ENCODE data around the gene HES2. TPM values are rescaled to one million over a fixed set of nuclear protein-coding genes. Genes with fewer than 3 reads are reported as not detected.

HES2 gene
- total and polyA plus RNA-seq, 2 of the 4 experiments (the other 2 are of a cell fraction): not detected

DNA sequence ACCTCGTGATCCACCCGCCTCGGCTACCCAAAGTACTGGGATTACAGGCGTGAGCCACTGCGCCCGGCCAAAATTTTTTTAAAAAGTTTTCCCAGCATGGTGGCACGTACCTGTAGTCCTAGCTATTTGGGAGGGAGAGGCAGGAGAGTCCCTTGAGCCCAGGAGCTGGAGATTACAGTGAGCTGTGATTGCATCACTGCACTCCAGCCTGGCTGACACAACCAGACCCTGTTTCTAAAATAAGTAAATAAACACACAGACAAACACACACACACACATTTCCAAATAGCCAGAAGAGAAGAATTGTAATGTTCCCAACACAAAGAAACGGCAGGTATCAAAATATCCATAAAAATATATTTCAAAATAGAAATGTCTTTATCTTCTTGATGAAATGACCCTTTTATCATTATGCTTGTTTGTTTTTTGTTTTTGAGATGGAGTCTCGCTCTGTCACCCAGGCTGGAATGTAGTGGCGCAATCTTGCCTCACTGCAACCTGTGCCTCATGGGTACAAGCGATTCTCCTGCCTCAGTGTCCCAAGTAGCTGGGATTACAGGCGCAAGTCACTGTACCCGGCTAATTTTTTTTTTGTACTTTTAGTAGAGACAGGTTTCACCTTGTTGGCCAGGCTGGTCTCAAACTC is 9.3 kb downstream of the HES2 start:
- ChIA-PET POLR2A (ENCODE audit: unreplicated experiment) (no interaction called here), CTCF (interaction anchor here (0.8 kb wide), 1 partner anchor 27 kb away, joined by 4 read pairs; no protein-coding TSS in a partner anchor)
- dilution Hi-C loops (cut with HindIII; ENCODE audit: low sequenced_read_pairs, unreplicated experiment): no loop called here
- no peaks in the 10 kb centered on the region for H3K9me3 ChIP-seq (ENCODE audit: control insufficient read depth, insufficient read depth, low read length)
- ATAC-seq (ENCODE audit: low read depth): no peak
- WGBS, 2 experiments (ENCODE audit: extremely low coverage in 2 of 2, insufficient read length in 1 of 2): 100% methylated on average over 1 of the region's 13 CpGs; no CpG with 5 or more reads in 1 of the 2 experiments
- no peaks in the 10 kb centered on the region for H3K36me3 ChIP-seq (ENCODE audit: control insufficient read depth, insufficient read depth, low read length)
- no peak overlapping the region for H3K4me3 ChIP-seq (ENCODE audit: insufficient read depth, low read depth, low read length)
- H4K91ac ChIP-seq (ENCODE audit: insufficient read depth, low read depth, low read length): no peak overlapping the region
- peaks cover 3% of the 10 kb centered on the region; the same call in 1 of the 2 replicates for H3K9me1 ChIP-seq (ENCODE audit: insufficient read depth, low read length)
- H2AFZ ChIP-seq (replicated peaks; ENCODE audit: low read length, poor library complexity): no peak overlapping the region
- H3K27ac ChIP-seq (ENCODE audit: insufficient read depth, low read length): no peak overlapping the region
- H2BK120ac ChIP-seq (ENCODE audit: low read depth, low read length): no peak overlapping the region
- no peak overlapping the region for H2BK15ac ChIP-seq (ENCODE audit: low read depth, low read length)
- H3K4me2 ChIP-seq (ENCODE audit: low read depth, low read length): no peak overlapping the region
- H3K56ac ChIP-seq (ENCODE audit: extremely low read depth, insufficient read depth, low read length): no peak overlapping the region
- TF ChIP-seq POLR2A (IDR thresholded peaks at IDR 0.05; ENCODE audit: low read depth, low read length) (no peak), RFX5 (IDR thresholded peaks at IDR 0.05; ENCODE audit: low read depth, low read length) (no peak), MXI1 (IDR thresholded peaks at IDR 0.05; ENCODE audit: borderline replicate concordance, low read depth, low read length) (no peak), FOS (IDR thresholded peaks at IDR 0.05; ENCODE audit: low read depth, low read length) (no peak), CEBPB (IDR thresholded peaks at IDR 0.05; ENCODE audit: low read depth, low read length) (peak; percentile 74)
- TF ChIP-seq, protein P1, sequence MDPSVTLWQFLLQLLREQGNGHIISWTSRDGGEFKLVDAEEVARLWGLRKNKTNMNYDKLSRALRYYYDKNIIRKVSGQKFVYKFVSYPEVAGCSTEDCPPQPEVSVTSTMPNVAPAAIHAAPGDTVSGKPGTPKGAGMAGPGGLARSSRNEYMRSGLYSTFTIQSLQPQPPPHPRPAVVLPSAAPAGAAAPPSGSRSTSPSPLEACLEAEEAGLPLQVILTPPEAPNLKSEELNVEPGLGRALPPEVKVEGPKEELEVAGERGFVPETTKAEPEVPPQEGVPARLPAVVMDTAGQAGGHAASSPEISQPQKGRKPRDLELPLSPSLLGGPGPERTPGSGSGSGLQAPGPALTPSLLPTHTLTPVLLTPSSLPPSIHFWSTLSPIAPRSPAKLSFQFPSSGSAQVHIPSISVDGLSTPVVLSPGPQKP (IDR thresholded peaks at IDR 0.05; ENCODE audit: borderline replicate concordance, low read depth, low read length): no peak
- H3K4me1 ChIP-seq (ENCODE audit: control insufficient read depth, insufficient read depth, low read length): peaks cover 2% of the 10 kb centered on the region
- H3K27me3 ChIP-seq (ENCODE audit: control insufficient read depth, insufficient read depth, low read length): peaks cover 12% of the 10 kb centered on the region
- no TSS peak for BruUV-seq (replicated peaks)
- no peak overlapping the region for H2BK5ac ChIP-seq (ENCODE audit: low read depth, low read length, poor library complexity, severe bottlenecking)
- in situ Hi-C loops (cut with MboI; ENCODE audit: low sequenced_read_pairs): no loop called here
- no peak overlapping the region for H3K23ac ChIP-seq (ENCODE audit: low read depth, low read length)
- intact Hi-C loops (cut with micrococcal nuclease): no loop called here
- H2AK9ac ChIP-seq (replicated peaks; ENCODE audit: low read depth, low read length, poor library complexity): no peak overlapping the region
- H4K5ac ChIP-seq (ENCODE audit: low read depth, low read length): no peak overlapping the region
- H4K8ac ChIP-seq (ENCODE audit: low read depth in 2 of 2, low read length in 2 of 2): no peak overlapping the region
- DNase-seq: no peak
- H3K79me1 ChIP-seq (ENCODE audit: low read depth in 1 of 2, low read length in 2 of 2): no peaks in the 10 kb centered on the region
- no peak overlapping the region for H3K18ac ChIP-seq (ENCODE audit: low read depth, low read length)
- H3K14ac ChIP-seq (replicated peaks; ENCODE audit: low read depth, low read length): no peak overlapping the region
- no peaks in the 10 kb centered on the region; the same call in 1 of the 2 replicates for H4K20me1 ChIP-seq (ENCODE audit: insufficient read depth, low read length)
- H2BK20ac ChIP-seq (ENCODE audit: low read depth, low read length): no peak overlapping the region
- H2AK5ac ChIP-seq (ENCODE audit: low read depth, low read length): no peak overlapping the region
- H3K4ac ChIP-seq (ENCODE audit: low read depth, low read length): no peak overlapping the region
- no peak overlapping the region for H3K9ac ChIP-seq (ENCODE audit: low read depth, low read length)
